Embryonic facial prominence (tissue), 1 donor: Measurements from ENCODE around the gene LNX1.

Source experiments
- DNase-seq: peaks from one replicate; pipeline ENCODE4 v3.0.0-alpha.2; 2016; ENCODE audit errors: extremely low spot score

LNX1 gene

GRCh38 chr4:53536328-53536727 is 55.0 kb downstream of the LNX1 start:
- DNase-seq = no peak

DNA sequence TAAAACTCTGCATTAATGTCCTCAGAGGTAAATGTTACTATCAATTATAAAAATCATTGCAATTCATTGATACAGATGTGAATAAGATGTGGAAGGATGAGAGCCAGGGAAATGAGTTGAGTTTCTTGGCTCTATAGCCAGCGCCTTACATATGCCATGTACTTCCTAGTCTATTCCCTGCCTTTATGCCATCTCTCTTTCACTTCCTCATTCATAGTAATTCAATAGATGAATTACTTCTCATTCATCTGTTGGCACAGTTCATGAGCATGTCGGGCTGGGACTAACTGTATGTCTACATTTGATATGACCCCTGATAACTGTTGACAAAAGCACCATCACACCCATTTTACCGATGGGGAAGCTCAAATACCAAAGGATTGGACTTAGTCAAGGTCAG is 55.7 kb downstream of the LNX1 start:
- no peak for DNase-seq

- no peak for DNase-seq
Observed at GRCh38 chr4:53534684-53535083, 56.6 kb downstream of the LNX1 start.

GRCh38 chr4:53532521-53532920 is 58.8 kb downstream of the LNX1 start:
- no peak for DNase-seq

DNA sequence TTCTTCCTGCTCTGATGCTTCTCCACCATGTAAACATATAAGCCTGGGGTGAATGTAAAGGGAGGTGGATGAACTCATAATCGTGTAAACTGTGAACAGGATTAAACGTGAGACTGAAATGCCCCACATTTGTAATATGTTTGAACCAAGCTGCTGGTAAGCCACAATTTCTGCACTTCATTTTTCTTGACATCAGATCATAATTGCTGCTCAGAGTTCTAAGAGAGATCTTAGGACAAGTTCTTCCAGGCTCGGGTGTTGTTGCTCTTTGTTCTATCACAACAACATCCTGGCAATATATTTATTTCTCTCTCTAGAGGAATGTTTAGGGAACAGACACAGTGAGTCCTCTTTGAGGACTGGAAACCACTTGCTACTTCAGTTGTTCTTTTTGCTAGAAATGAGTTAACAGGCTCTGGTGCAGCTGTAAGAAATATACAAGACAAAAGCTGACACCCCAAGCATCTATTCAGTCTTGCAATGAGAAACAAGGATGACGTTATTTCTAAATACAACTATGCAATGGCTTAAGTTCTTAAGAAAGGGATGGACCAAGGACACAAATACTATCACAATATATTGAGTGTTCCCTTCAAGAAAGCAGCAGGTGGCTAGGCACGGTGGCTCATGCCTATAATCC is 59.6 kb downstream of the LNX1 start:
- no peak for DNase-seq

DNA sequence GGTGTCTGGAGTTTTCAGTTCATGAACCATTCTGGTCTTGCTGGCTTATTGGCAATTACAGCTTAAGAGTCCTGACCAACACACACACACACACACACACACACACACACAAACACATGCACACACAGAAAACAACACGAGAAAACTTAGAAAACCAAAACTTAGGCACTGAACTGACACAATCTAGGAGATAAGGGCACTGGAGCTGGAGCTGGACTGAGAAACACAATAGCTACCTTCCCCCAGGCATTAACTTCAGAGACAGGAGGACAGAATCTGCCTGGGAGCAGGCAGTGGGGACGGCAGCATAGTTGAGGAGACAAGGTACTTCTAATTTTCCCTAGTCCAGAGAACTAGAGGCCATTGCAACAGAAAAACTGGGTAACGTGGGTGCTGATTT is 62.3 kb downstream of the LNX1 start:
- no peak for DNase-seq

DNA sequence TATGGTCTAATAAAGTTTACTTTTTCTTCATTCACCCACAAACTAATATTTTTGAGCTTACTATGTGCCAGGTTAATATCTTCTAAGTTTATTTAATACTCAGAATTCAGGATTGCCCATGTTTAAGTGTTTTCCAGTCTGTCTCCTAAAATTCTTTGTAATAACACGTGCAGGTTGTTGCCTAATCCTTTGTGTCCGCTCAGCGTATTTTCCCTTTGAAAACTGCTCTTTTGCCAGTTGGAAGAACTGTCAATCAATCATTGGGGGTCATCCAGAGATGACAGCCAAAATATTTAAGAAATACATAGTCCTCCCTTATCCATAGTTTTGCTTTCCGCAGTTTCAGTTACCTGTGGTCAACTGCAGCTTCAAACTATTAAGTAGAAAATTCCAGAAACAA is 63.4 kb downstream of the LNX1 start:
- no peak for DNase-seq

GRCh38 chr4:53527326-53527725 is 64.0 kb downstream of the LNX1 start:
- no peak for DNase-seq

GRCh38 chr4:53522334-53522733 is 69.0 kb downstream of the LNX1 start:
- DNase-seq = no peak

GRCh38 chr4:53520116-53520515 is 71.2 kb downstream of the LNX1 start:
- no peak for DNase-seq

DNA sequence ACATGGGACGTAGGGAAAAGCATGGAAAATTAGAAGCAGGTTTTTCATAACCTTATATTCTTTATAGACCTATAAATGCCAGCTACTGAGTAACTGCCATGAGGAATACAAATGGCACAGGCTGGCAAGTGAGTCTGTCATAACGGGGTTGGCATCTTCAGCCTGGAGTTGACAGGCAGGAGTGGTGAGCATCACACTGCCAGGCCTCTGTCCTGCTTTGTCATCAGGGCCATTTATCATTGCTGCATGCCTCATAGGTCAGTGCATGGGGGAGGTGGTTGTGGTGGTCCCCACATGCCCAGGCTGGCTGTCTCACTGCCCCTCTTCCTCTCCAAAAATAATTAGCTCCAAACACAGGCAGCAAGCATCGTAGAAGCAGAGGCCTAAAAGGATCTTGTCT is 72.5 kb downstream of the LNX1 start:
- DNase-seq = no peak

DNA sequence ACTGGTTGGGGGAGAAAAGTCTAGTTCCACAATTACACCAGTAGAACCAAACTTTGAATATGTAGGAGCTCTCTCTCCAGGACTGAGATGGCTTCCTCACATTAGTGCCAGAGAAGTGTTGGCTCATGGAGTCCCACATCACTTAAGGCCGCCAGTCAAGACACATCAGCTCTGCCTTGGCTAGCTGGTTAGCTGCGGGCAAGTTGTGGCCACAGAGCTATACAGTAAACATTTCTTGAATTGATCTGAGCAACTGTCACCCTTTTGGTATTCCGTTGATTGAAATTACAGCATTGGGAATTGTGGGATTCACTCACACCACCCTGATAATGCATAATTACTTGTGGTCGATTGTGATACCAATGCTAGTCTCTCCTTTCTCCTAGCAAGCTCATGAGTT is 76.2 kb downstream of the LNX1 start:
- no peak for DNase-seq

GRCh38 chr4:53514509-53514908 is 76.8 kb downstream of the LNX1 start:
- no peak for DNase-seq

DNA sequence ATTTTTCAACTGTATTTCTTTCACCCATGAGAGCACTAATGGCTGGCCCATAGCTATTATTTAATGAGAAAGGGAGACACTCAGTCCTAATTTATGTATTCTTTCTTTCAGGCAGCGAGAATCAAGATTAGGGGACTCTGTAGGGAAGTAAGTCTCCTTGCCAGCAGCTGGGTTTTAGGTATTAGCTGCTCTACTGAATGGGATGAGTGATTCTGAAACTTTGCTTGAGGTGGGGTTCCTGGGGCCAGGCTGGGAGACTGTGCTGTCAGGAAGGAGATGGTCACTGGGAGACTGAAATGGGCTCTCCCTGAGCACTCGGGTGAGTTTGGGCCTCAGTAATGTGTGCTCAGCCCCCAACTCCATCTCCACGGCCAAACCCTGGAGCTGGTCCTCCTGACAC is 78.7 kb downstream of the LNX1 start:
- no peak for DNase-seq

DNA sequence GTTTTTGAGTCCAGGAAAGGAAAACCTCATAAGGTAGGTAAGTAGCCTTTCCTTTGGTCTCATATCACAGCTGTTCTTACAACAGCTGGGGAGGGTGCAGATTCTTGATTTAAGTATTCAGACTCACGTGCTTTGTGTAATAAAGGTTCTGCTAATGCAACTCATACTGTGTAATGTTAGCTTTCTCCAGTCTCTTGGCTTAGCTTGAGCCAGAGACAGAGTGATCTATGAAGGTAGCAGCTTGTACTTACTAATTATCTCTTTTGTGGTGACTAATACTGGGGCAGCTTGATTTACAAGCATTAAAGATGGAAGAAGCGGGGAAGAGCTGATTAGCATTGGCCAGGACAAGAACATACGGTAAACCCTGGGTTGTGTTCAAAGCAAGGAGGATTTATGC is 80.3 kb downstream of the LNX1 start:
- no peak for DNase-seq

GRCh38 chr4:53510321-53510720 is 81.0 kb downstream of the LNX1 start:
- DNase-seq = no peak

DNA sequence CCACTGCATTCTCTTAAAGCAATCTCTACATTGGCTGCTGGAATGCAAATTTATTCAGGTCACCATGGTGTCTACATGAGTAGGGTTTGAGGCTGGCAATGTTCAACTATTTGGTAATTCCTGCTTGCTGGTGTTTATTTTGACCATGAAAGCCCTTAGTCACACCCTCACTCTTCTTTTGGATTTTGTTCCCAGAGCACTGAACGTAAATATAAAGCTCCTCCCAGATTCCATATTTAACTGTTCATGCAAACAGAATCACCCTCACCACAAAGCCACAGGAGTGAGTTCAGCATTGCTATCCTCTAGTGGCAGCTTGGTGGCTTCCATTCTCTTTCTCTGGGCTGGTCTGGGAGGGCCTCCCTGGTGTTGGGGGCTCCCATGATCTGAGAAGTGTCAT is 82.8 kb downstream of the LNX1 start:
- no peak for DNase-seq

DNA sequence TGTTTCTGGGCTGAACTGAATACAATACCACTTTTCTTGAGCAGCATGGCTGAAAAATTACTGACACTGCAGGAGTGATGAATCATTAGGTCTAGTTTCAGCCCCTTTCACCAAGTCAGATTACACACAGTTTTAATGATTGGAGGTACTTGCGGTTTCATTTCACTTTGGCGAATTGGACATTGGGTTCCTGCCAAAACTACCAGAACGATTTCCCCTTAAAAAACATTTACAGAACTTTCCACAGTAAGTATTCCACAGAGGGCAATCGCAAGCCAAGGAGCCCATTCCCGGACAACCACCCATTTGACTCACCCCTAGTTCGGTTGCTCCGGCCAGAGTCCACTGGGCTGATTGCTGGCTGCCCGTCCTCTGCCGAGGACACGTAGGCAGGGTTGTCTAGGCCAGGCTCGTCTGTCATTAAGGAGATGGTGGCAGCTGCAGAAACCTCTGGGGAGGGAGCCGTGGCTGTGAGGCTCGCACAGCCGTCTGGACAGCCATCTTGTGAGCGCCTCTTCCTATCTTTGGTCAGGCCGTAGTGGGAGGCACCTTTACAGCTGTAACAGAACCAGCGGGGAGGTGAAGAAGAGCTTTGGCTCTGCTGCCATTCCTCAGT is 83.5 kb downstream of the LNX1 start:
- no peak for DNase-seq

DNA sequence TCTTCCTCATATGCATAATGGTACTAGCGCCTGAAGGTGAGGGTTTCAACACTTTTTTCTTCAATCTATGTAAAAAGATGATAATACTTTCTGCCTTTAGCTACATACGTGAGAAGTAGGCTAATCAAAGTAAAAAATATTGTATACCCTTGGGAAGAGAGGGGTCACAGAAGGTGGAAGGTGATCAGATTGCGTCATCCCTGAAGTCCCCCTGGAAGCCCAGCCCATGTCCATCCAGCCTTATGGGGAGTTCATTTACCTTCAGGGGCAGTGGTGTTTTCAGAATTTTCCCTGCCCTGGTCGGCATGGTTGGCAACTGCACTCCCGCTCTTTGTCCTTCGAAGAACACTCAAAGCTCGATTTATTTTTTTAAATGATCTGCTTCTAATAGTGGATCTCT is 84.2 kb downstream of the LNX1 start:
- DNase-seq = no peak

DNA sequence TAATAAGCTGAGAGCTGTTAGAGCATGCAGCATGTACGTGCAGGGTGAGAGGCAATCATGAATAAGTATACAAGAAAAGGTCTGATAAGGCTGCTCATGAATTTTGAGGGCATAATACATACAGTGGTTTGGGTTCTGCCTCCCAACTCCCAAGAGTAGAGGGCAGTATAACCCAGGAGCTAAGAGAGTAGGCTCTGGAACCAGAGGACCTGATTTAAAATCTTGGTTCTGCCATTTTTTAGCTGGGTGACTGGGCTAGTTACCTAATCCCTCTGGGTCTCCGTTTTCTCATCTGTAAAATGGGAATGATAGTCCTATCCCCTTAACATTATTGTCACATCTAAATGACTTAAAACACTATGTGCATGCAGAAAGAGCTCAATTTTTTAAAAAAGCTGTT is 85.3 kb downstream of the LNX1 start:
- DNase-seq = no peak

DNA sequence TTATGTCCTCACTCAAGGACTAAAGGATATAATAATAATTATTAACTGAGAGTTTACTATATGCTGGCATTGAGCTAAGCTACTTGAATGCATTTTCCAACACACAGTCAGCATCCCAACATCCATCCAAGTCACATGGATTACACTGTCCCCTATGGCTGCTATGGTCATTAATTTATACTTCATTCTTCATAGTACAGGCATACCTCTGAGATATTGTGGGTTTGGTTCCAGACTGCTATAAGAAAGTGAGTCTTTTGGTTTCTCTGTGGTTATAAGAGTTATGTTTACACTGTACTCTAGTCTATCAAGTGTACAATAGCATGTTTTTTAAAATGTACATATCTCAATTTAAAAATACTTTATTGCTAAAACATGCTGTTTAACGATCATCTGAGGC is 89.2 kb downstream of the LNX1 start:
- no peak for DNase-seq

DNA sequence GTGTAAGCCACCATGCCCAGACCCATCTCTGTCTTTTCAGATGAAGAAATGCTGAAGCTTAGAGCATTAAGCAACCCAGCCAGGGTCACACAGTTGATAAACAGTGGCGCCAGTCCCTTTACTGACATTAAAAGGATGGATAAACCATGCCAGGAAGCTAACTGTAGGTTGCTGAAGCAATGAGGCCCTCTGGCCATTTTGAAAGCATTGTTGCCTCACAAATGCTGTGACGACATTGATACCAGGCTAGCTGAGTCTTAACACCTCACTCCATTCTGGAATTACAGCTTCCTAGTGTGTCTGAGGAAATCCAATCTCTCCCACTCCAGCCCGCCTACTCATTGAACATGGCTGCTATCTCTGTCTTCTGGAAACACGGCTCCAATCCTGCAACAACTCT is 89.7 kb downstream of the LNX1 start:
- no peak for DNase-seq

DNA sequence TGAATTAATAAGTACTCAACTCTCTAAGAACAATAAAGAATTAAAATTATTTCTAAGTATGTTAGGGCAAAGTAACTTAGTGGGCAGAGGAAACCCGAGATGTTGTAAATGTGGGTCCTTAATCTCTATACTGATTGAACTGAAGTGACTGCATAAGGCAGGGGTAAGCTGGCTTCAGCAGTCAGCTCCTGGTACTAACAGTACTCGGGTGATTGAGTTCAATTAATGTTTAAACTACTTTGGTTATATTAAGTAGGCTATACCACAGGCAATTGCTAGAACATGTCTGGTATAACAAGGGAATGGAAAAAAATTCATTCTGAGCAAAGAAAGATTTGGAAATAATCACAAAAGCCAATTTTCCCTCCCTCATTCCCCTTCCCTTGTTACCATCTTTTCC is 90.7 kb downstream of the LNX1 start:
- DNase-seq = no peak

DNA sequence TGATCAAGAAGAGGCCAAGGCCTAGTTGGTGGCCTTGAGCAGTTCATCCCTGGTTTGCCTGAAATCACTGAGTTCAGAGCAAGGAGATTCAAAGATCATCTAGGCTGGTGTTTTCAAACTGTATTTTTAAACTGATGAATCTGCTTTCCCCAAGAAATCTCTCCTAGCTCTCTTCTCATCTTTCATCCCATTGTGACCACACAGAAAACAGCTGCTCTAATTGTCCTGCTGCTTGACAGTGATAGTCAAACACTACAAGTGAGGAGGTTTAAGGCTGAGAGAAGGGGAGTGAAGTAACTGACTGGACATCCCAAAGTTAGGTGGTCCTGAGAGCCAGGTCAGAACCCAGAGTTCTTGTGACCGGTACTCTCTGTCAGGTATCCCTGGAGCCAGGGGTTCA is 91.5 kb downstream of the LNX1 start:
- no peak for DNase-seq
